ENCODE data around the gene LSM14B. TPM values are rescaled to one million over a fixed set of nuclear protein-coding genes. Genes with fewer than 3 reads are reported as not detected.

LSM14B gene
- total RNA-seq, 4 donors from 2014 or later: 23.6 to 38.4 (median 35.3) TPM

GRCh38 chr20:62141043-62141396 is 18.7 kb downstream of the LSM14B start:
- H3K36me3 ChIP-seq: peaks cover 0 to 47% of the 10 kb centered on the region in 2 donors
- H3K4me1 ChIP-seq: peaks cover 0 to 59% (median 20%) of the 10 kb centered on the region in 3 donors
- H3K27me3 ChIP-seq: no peaks in the 10 kb centered on the region
- 70% methylated on average over 2 of the region's 7 CpGs; no CpG with 5 or more reads in 1 of the 2 donors for WGBS, 2 donors (ENCODE audit: low coverage in 1 of 2)
- peak overlapping the region in 1 of 2 donors; percentile 96 for H3K4me3 ChIP-seq
- H3K27ac ChIP-seq: peak overlapping the region in 3 of 4 donors; percentile 25 to 99 (median 91)
- ATAC-seq: no peak
- TF ChIP-seq CTCF (IDR thresholded peaks at IDR 0.05) (no peak), EP300 (IDR thresholded peaks at IDR 0.05) (no peak), POLR2A (IDR thresholded peaks at IDR 0.05) (no peak), POLR2AphosphoS5 (IDR thresholded peaks at IDR 0.05) (no peak)
- H3K9me3 ChIP-seq: no peaks in the 10 kb centered on the region

GRCh38 chr20:62141397-62142251 is 19.3 kb downstream of the LSM14B start:
- peak overlapping the region; percentile 91 to 100 (median 98) for H3K27ac ChIP-seq
- no peaks in the 10 kb centered on the region for H3K27me3 ChIP-seq
- ATAC-seq: no peak

GRCh38 chr20:62142252-62143080 is 20.2 kb downstream of the LSM14B start:
- TF ChIP-seq POLR2A (IDR thresholded peaks at IDR 0.05) (no peak), POLR2AphosphoS5 (IDR thresholded peaks at IDR 0.05) (no peak), EP300 (IDR thresholded peaks at IDR 0.05) (no peak), CTCF (IDR thresholded peaks at IDR 0.05) (no peak)
- Histone ChIP-seq H3K4me1 (peaks cover 0 to 66% (median 23%) of the 10 kb centered on the region in 3 donors), H3K9me3 (no peaks in the 10 kb centered on the region), H3K36me3 (peaks cover 0 to 33% of the 10 kb centered on the region in 2 donors), H3K27me3 (no peaks in the 10 kb centered on the region), H3K27ac (peak overlapping the region; percentile 91 to 100 (median 98)), H3K4me3 (peak overlapping the region; percentile 96)
- 0% methylated on average over 5 to 6 of the region's 71 CpGs for WGBS, 2 donors (ENCODE audit: low coverage in 1 of 2)
- peak; percentile 9 for ATAC-seq

More at GRCh38 chr20:62141397-62142251, 19.3 kb downstream of the LSM14B start:
- WGBS, 2 donors (ENCODE audit: low coverage in 1 of 2): 24% methylated on average over 8 of the region's 14 CpGs; no CpG with 5 or more reads in 1 of the 2 donors
- no peaks in the 10 kb centered on the region for H3K9me3 ChIP-seq
- TF ChIP-seq EP300 (IDR thresholded peaks at IDR 0.05) (no peak), CTCF (IDR thresholded peaks at IDR 0.05) (peak in 3 of 4 experiments; percentile 13 to 30 (median 20))
- peak overlapping the region; percentile 96 for H3K4me3 ChIP-seq
- H3K4me1 ChIP-seq: peaks cover 0 to 64% (median 20%) of the 10 kb centered on the region in 3 donors
- H3K36me3 ChIP-seq: peaks cover 0 to 41% of the 10 kb centered on the region in 2 donors

GRCh38 chr20:62143081-62143956 is 21.0 kb downstream of the LSM14B start, which contains the start of the genes PSMA7 and SS18L1:
Gene PSMA7 (minus strand): TSS chr20:62143394. CDS start chr20:62143303, 91 bp downstream.
Gene SS18L1 (plus strand): TSS chr20:62143769. CDS start chr20:62143821, 52 bp downstream.
- TF ChIP-seq POLR2A (IDR thresholded peaks at IDR 0.05) (peak; percentile 95 to 96), CTCF (IDR thresholded peaks at IDR 0.05) (no peak), EP300 (IDR thresholded peaks at IDR 0.05) (no peak), POLR2AphosphoS5 (IDR thresholded peaks at IDR 0.05) (peak; percentile 83)

More at GRCh38 chr20:62143081-62143956, 21.0 kb downstream of the LSM14B start, which contains the start of the genes PSMA7 and SS18L1:
- H3K27ac ChIP-seq: peak within 1 kb of the TSS; percentile 91 to 100 (median 98)
- no peaks in the 10 kb centered on the region for H3K9me3 ChIP-seq
- ATAC-seq: peak; percentile 95
- WGBS, 2 donors (ENCODE audit: low coverage in 1 of 2): no CpG with 5 or more reads among the region's 148 CpGs
- peaks cover 0 to 24% of the 10 kb centered on the region in 2 donors for H3K36me3 ChIP-seq
- peaks cover 0 to 72% (median 23%) of the 10 kb centered on the region in 3 donors for H3K4me1 ChIP-seq
- no peaks in the 10 kb centered on the region for H3K27me3 ChIP-seq
- H3K4me3 ChIP-seq: peak within 1 kb of the TSS; percentile 96
